DND-41 (cell line): ENCODE data around the gene TGIF2.

Experiments used
- EZH2 ChIP-seq: IDR thresholded peaks from 3 replicates; pipeline ENCODE4 v1.6.1; 2012; ENCODE audit warnings: borderline replicate concordance, low read depth, mild to moderate bottlenecking, moderate library complexity, low read length, inconsistent platforms; ENCODE audit not compliant: severe bottlenecking
- TF ChIP-seq, protein P1 (sequence below): IDR thresholded peaks from 2 replicates; pipeline ENCODE4 v1.5.1; 2012; ENCODE audit warnings: borderline replicate concordance, low read length, moderate library complexity, mild to moderate bottlenecking; ENCODE audit not compliant: poor library complexity, severe bottlenecking; ENCODE audit errors: extremely low read depth

DNA sequence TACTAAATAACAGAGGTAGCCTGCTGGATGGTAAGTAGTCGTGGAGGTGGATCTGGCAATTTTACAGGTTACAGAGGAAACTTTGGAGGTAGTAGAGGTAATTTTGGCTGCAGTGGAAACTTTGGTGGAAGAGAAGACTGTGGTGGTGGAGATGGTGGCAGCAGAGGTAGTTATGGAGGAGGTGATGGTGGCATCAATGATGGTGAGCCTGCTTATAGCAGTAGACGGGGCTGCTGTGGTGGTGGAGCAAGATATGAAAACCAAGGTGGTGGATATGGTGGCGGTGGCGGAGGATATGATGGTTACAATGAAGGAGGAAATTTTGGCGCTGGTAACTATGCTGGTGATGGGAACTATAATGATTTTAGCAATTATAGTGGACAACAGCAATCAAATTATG lies 47.5 kb downstream of the TGIF2 start:
- TF ChIP-seq, protein P1, sequence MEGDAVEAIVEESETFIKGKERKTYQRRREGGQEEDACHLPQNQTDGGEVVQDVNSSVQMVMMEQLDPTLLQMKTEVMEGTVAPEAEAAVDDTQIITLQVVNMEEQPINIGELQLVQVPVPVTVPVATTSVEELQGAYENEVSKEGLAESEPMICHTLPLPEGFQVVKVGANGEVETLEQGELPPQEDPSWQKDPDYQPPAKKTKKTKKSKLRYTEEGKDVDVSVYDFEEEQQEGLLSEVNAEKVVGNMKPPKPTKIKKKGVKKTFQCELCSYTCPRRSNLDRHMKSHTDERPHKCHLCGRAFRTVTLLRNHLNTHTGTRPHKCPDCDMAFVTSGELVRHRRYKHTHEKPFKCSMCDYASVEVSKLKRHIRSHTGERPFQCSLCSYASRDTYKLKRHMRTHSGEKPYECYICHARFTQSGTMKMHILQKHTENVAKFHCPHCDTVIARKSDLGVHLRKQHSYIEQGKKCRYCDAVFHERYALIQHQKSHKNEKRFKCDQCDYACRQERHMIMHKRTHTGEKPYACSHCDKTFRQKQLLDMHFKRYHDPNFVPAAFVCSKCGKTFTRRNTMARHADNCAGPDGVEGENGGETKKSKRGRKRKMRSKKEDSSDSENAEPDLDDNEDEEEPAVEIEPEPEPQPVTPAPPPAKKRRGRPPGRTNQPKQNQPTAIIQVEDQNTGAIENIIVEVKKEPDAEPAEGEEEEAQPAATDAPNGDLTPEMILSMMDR: no peak
- no peak for TF ChIP-seq EZH2
